HepG2 (cell line): ENCODE measurements around the gene ABCA13. TPM values are rescaled to one million over a fixed set of nuclear protein-coding genes. Genes with fewer than 3 reads are reported as not detected.

Experiments used
- ATAC-seq: fragments of 200-7000 bp; cut with Tn5 transposase; 3 replicates; pipeline ENCODE4 v1.9.1; 2020; ENCODE audit warnings: mild to moderate bottlenecking, moderate library complexity
- BruUV-seq: library from RNA; stranded (reverse); fragments of 400-500 nt; replicated peaks from 2 replicates; lab custom pipeline; 2021; lab: Mats Ljungman, UMichigan
- CTCF ChIA-PET: fragments of 300-600 bp; formaldehyde crosslinking; extraction: SDS; loops from one replicate; lab custom pipeline; 2021; ENCODE audit warnings: low total read pairs, inconsistent platforms, low intra/inter-chr PET ratio; lab: Yijun Ruan, JAX
- POLR2A ChIA-PET: fragments of 350-600 bp; sonication (Branson Sonifier 250); formaldehyde crosslinking; loops from one replicate; lab custom pipeline; 2020; ENCODE audit warnings: antibody characterized with exemption, inconsistent platforms; lab: Yijun Ruan, JAX
- DNase-seq: peaks from one replicate; pipeline ENCODE4 v3.0.0-alpha.2; 2015; ENCODE audit warnings: low spot score
- FAIRE-seq: peaks from 3 replicates; lab custom pipeline; 2011; peaks lifted over from hg19 to GRCh38; lab: Jason Lieb, UNC
- H2AFZ ChIP-seq: one replicate; pipeline ENCODE4 v1.6.1; 2011; ENCODE audit warnings: low read length, inconsistent platforms
- H3K27ac ChIP-seq: fragments of 300-600 bp; 3 replicates; pipeline ENCODE4 v1.8.0; 2011; ENCODE audit warnings: mixed run types, mild to moderate bottlenecking, mixed read lengths, low read length, inconsistent platforms; ENCODE audit not compliant: insufficient read depth; ENCODE audit errors: extremely low read length
- H3K27me3 ChIP-seq, 2 experiments: fragments of 200-600 bp in 1 of 2; 2 replicates in 1 of 2; 3 replicates in 1 of 2; pipeline versions ENCODE4 v1.6.0 to v1.8.0; 2011; ENCODE audit warnings: low read length in 2 of 2, mild to moderate bottlenecking in 2 of 2, moderate library complexity in 2 of 2, inconsistent platforms in 1 of 2; ENCODE audit not compliant: insufficient read depth in 2 of 2, control insufficient read depth in 1 of 2
- H3K36me3 ChIP-seq, 2 experiments: fragments of 200-600 bp in 1 of 2; replicated peaks in 1 of 2; 2 replicates in 1 of 2; 3 replicates in 1 of 2; pipeline versions ENCODE4 v1.5.1 to v1.8.0; 2011; ENCODE audit warnings: low read length in 2 of 2, inconsistent platforms in 1 of 2; ENCODE audit not compliant: insufficient read depth in 2 of 2, control insufficient read depth in 1 of 2
- H3K4me1 ChIP-seq: 2 replicates; pipeline ENCODE4 v1.5.1; 2012; ENCODE audit warnings: low read length, inconsistent platforms; ENCODE audit not compliant: insufficient read depth
- H3K4me2 ChIP-seq: 2 replicates; pipeline ENCODE4 v1.6.0; 2011; ENCODE audit warnings: low read depth, low read length, inconsistent platforms
- H3K4me3 ChIP-seq, 3 experiments: fragments of 200-600 bp in 1 of 3; sonication (generic), shearing (Covaris generic) in 1 of 3; replicated peaks in 1 of 3; 2 replicates each; pipeline ENCODE4 v1.5.1; 2011 to 2016; ENCODE audit warnings: low read length in 3 of 3, inconsistent platforms in 2 of 3, low read depth in 2 of 3, mild to moderate bottlenecking in 2 of 3, control low read depth in 1 of 3, mixed read lengths in 1 of 3; ENCODE audit not compliant: insufficient read depth in 1 of 3
- H3K79me2 ChIP-seq: one replicate; pipeline ENCODE4 v1.6.1; 2011; ENCODE audit warnings: low read length, inconsistent platforms; ENCODE audit not compliant: insufficient read depth
- H3K9ac ChIP-seq: 2 replicates; pipeline ENCODE4 v1.6.0; 2011; ENCODE audit warnings: mild to moderate bottlenecking, low read depth, low read length, inconsistent platforms; ENCODE audit not compliant: insufficient read depth
- H3K9me3 ChIP-seq: 2 replicates; pipeline ENCODE4 v1.5.1; 2012; ENCODE audit warnings: mild to moderate bottlenecking, low read length
- H4K20me1 ChIP-seq: 2 replicates; pipeline ENCODE4 v1.6.0; 2011; ENCODE audit warnings: inconsistent platforms, mild to moderate bottlenecking, low read length, moderate library complexity; ENCODE audit not compliant: insufficient read depth
- GATAD2A ChIP-seq: IDR thresholded peaks from 2 replicates; pipeline ENCODE4 v1.6.1; 2016
- HMGXB4 ChIP-seq, 2 experiments: sonication (generic) in 1 of 2; formaldehyde crosslinking in 1 of 2; IDR thresholded peaks; 2 replicates each; pipeline versions ENCODE4 v1.4.0 to v1.6.1; 2018 to 2020; ENCODE audit warnings: missing genetic modification reagents in 2 of 2, borderline replicate concordance in 1 of 2, low read depth in 1 of 2, mild to moderate bottlenecking in 1 of 2, missing biosample characterization in 1 of 2
- KLF16 ChIP-seq, 2 experiments: sonication (generic) in 1 of 2; formaldehyde crosslinking in 1 of 2; IDR thresholded peaks; 2 replicates each; pipeline versions ENCODE4 v1.6.1 to v1.8.0; 2016 to 2023; ENCODE audit warnings: missing genetic modification reagents in 2 of 2, missing compliant biosample characterization in 1 of 2
- MED1 ChIP-seq: sonication (generic); formaldehyde crosslinking; IDR thresholded peaks from 2 replicates; pipeline ENCODE4 v1.4.0; 2020; ENCODE audit warnings: missing genetic modification reagents
- MXD3 ChIP-seq: IDR thresholded peaks from 2 replicates; pipeline ENCODE4 v1.6.1; 2016; ENCODE audit warnings: mild to moderate bottlenecking, missing biosample characterization, missing genetic modification reagents
- PHB2 ChIP-seq: fragments of 450-650 bp; IDR thresholded peaks from 2 replicates; pipeline ENCODE4 v1.6.1; 2018; ENCODE audit not compliant: partially characterized antibody
- SAP130 ChIP-seq: IDR thresholded peaks from 2 replicates; pipeline ENCODE4 v1.6.1; 2016; ENCODE audit warnings: low read depth
- SIN3A ChIP-seq: IDR thresholded peaks from 2 replicates; pipeline ENCODE4 v1.6.1; 2011; ENCODE audit warnings: low read depth, mild to moderate bottlenecking, control low read depth, low read length, borderline replicate concordance
- ZBTB25 ChIP-seq: IDR thresholded peaks from 2 replicates; pipeline ENCODE4 v1.6.1; 2018; ENCODE audit warnings: missing genetic modification reagents
- ZFP36L2 ChIP-seq: sonication (generic); formaldehyde crosslinking; IDR thresholded peaks from 2 replicates; pipeline ENCODE4 v1.4.0; 2020; ENCODE audit warnings: missing genetic modification reagents
- ZFP91 ChIP-seq: sonication (generic); formaldehyde crosslinking; IDR thresholded peaks from 2 replicates; pipeline ENCODE4 v1.9.0; 2022; ENCODE audit warnings: missing genetic modification reagents, mild to moderate bottlenecking, borderline replicate concordance
- ZMYM4 ChIP-seq: sonication (generic); formaldehyde crosslinking; IDR thresholded peaks from 2 replicates; pipeline ENCODE4 v1.8.1; 2023; ENCODE audit warnings: mild to moderate bottlenecking, missing genetic modification reagents
- ZNF232 ChIP-seq: sonication (generic); formaldehyde crosslinking; IDR thresholded peaks from 2 replicates; pipeline ENCODE4 v1.4.0; 2020; ENCODE audit warnings: missing genetic modification reagents, borderline replicate concordance
- ZNF567 ChIP-seq: sonication (generic); formaldehyde crosslinking; IDR thresholded peaks from 2 replicates; pipeline ENCODE4 v1.8.1; 2023; ENCODE audit warnings: mild to moderate bottlenecking, missing genetic modification reagents, borderline replicate concordance
- ZNF782 ChIP-seq: sonication (generic); formaldehyde crosslinking; IDR thresholded peaks from 2 replicates; pipeline ENCODE4 v1.4.0; 2020; ENCODE audit warnings: missing genetic modification reagents, mild to moderate bottlenecking, borderline replicate concordance
- WGBS: methylation state at CpG from one replicate; pipeline ENCODE4 v1.1.6; 2017; ENCODE audit warnings: low lambda C conversion rate; 5-methylcytosine and 5-hydroxymethylcytosine counted together
- in situ Hi-C: cut with HindIII; loops from 2 replicates; pipeline ENCODE4 v1.10.0; 2017; ENCODE audit warnings: low pct_unique_long_range_greater_than_20kb; ENCODE audit not compliant: extremely low pct_ligation_motif_present
- intact Hi-C: fragments of 100-400 bp; cut with micrococcal nuclease; formaldehyde crosslinking; loops from one replicate; pipeline ENCODE4 v1.10.0; 2022; ENCODE audit not compliant: unreplicated experiment
- polyA plus RNA-seq, 8 experiments: library from polyadenylated mRNA; depleted of rRNA in 3 of 8; stranded (reverse) in 7 of 8; unstranded in 1 of 8; fragments of >200 nt; fragmentation: Illumina TruSeq in 4 of 8; extraction: Trizol in 4 of 8; gene quantifications; 2 replicates each; pipeline versions ENCODE4 v1.2.1 to v1.2.3, GENCODE V29; 2011 to 2016; ENCODE audit warnings: low read depth in 4 of 8, missing spikeins in 1 of 8, mixed read lengths in 1 of 8; ENCODE audit not compliant: insufficient read depth in 1 of 8
- total RNA-seq, 5 experiments: library from RNA; depleted of rRNA; stranded (reverse); fragments of >200 nt; fragmentation: Illumina TruSeq; extraction: Trizol; gene quantifications; 2 replicates each; pipeline ENCODE4 v1.2.3, GENCODE V29; 2016; ENCODE audit warnings: low read depth in 1 of 5

Gene ABCA13
- total and polyA plus RNA-seq, 2 of the 13 experiments (the other 11 are each of a cell fraction or from before 2014, with no cell fraction given): 0.03 TPM; not detected in 1

- WGBS: under 1% methylated on average over 8 of the region's 8 CpGs
- Histone ChIP-seq H3K79me2 (no peaks in the 10 kb centered on the region), H3K36me3 (no peaks in the 10 kb centered on the region), H3K27me3 (0 out of 5 replicates have a peak, but pooled peaks cover 0 to 8% of the 10 kb centered on the region in 2 experiments), H3K9me3 (no peaks in the 10 kb centered on the region), H3K4me1 (peaks cover 19% of the 10 kb centered on the region), H3K27ac (no peak overlapping the region), H2AFZ (peak overlapping the region; percentile 87), H3K4me2 (peak overlapping the region; percentile 84), H3K4me3 (peak overlapping the region in 2 of 3 experiments; percentile 26 to 44; a peak in 2 of 6 replicates), H3K9ac (peak overlapping the region; percentile 14; the same call in 1 of the 2 replicates), H4K20me1 (no peaks in the 10 kb centered on the region)
- POLR2A ChIA-PET: interaction anchor here (1.0 to 1.7 kb wide), 4 partner anchors 11 to 66 kb away, joined by 4 to 57 read pairs (median 9); partner anchors contain the start of gene UPP1
- in situ Hi-C loops (no loop called here), intact Hi-C loops (loop anchor here (1.0 to 2.0 kb wide), 5 partner anchors 15 to 210 kb away; partner anchors contain the start of gene UPP1)
- DNase-seq: peak; percentile 73
- FAIRE-seq: peak; percentile 95
- peak; percentile 98 for ATAC-seq
- no TSS peak for BruUV-seq
- CTCF ChIA-PET: interaction anchor here (1.5 to 2.6 kb wide), 4 partner anchors 15 to 163 kb away, joined by 5 to 62 read pairs (median 14); no protein-coding TSS in a partner anchor
- TF ChIP-seq ZNF567 (CRISPR knock-in tag): no peak
- TF ChIP-seq ZBTB25 (CRISPR knock-in tag): no peak
- TF ChIP-seq SIN3A: no peak
- TF ChIP-seq MED1 (CRISPR knock-in tag): peak; percentile 61
- peak; percentile 61; the same call in 1 of the 2 replicates for TF ChIP-seq GATAD2A (CRISPR knock-in tag)
- TF ChIP-seq HMGXB4 (CRISPR knock-in tag; IDR thresholded peaks at IDR 0.05; ENCODE audit: borderline replicate concordance in 1 of 2, low read depth in 1 of 2): 0 out of 4 replicates have a peak, but pooled peaks have one; percentile 42 to 53
- no peak for TF ChIP-seq ZFP91 (CRISPR knock-in tag)
- TF ChIP-seq MXD3 (CRISPR knock-in tag): no peak
- peak in 1 of 2 experiments; percentile 16; a peak in 1 of 4 replicates for TF ChIP-seq KLF16 (CRISPR knock-in tag; IDR thresholded peaks at IDR 0.05)
- TF ChIP-seq ZNF782 (CRISPR knock-in tag): 0 out of 2 replicates have a peak, but pooled peaks have one; percentile 44
- no peak for TF ChIP-seq ZMYM4 (CRISPR knock-in tag)
- TF ChIP-seq PHB2: no peak
- peak; percentile 44 for TF ChIP-seq SAP130
- TF ChIP-seq ZNF232: peak; percentile 52; the same call in 1 of the 2 replicates
- TF ChIP-seq ZFP36L2 (CRISPR knock-in tag): no peak
Measured at GRCh38 chr7:48154792-48155413, 16.4 kb upstream of the ABCA13 start.
